ENCODE data around the gene HELZ.

- TF ChIP-seq, protein P1, sequence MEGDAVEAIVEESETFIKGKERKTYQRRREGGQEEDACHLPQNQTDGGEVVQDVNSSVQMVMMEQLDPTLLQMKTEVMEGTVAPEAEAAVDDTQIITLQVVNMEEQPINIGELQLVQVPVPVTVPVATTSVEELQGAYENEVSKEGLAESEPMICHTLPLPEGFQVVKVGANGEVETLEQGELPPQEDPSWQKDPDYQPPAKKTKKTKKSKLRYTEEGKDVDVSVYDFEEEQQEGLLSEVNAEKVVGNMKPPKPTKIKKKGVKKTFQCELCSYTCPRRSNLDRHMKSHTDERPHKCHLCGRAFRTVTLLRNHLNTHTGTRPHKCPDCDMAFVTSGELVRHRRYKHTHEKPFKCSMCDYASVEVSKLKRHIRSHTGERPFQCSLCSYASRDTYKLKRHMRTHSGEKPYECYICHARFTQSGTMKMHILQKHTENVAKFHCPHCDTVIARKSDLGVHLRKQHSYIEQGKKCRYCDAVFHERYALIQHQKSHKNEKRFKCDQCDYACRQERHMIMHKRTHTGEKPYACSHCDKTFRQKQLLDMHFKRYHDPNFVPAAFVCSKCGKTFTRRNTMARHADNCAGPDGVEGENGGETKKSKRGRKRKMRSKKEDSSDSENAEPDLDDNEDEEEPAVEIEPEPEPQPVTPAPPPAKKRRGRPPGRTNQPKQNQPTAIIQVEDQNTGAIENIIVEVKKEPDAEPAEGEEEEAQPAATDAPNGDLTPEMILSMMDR (IDR thresholded peaks at IDR 0.05), result no peak
- TF ChIP-seq EP300 (IDR thresholded peaks at IDR 0.05) (no peak), POLR2A (IDR thresholded peaks at IDR 0.05) (no peak)
Measured at GRCh38 chr17:67127925-67128324, 117.1 kb downstream of the HELZ start.
